OCI-LY1 (cell line): ENCODE results near the gene DRD3.

Source experiments
- H2AFZ ChIP-seq: fragments of 200-600 bp; sonication (generic), shearing (Covaris generic); 2 replicates; pipeline ENCODE4 v1.6.0; 2014; ENCODE audit warnings: antibody characterized with exemption, mild to moderate bottlenecking, low read length
- H3F3A ChIP-seq: fragments of 200-600 bp; sonication (generic), shearing (Covaris generic); 2 replicates; pipeline ENCODE4 v1.6.0; 2014; ENCODE audit warnings: mild to moderate bottlenecking, antibody characterized with exemption, low read length, moderate library complexity; ENCODE audit not compliant: insufficient read depth
- H3K27ac ChIP-seq: fragments of 200-600 bp; sonication (generic); 2 replicates; pipeline ENCODE4 v1.5.1; 2014; ENCODE audit warnings: low read length, mixed run types, mild to moderate bottlenecking, low read depth; ENCODE audit not compliant: poor library complexity, severe bottlenecking
- H3K27me3 ChIP-seq: fragments of 200-600 bp; sonication (generic); 2 replicates; pipeline ENCODE4 v1.6.0; 2014; ENCODE audit warnings: antibody characterized with exemption, mild to moderate bottlenecking, low read length, moderate library complexity; ENCODE audit not compliant: insufficient read depth
- H3K36me3 ChIP-seq: fragments of 200-600 bp; sonication (generic); 2 replicates; pipeline ENCODE4 v1.6.1; 2014; ENCODE audit warnings: mild to moderate bottlenecking, antibody characterized with exemption, low read length, moderate library complexity, mixed read lengths; ENCODE audit not compliant: insufficient read depth
- H3K4me1 ChIP-seq: fragments of 200-600 bp; sonication (generic); 2 replicates; pipeline ENCODE4 v1.5.1; 2014; ENCODE audit warnings: mild to moderate bottlenecking, low read length, moderate library complexity; ENCODE audit not compliant: insufficient read depth, severe bottlenecking
- H3K4me2 ChIP-seq: fragments of 200-600 bp; sonication (generic), shearing (Covaris generic); 2 replicates; pipeline ENCODE4 v1.6.1; 2014; ENCODE audit warnings: low read length
- H3K4me3 ChIP-seq: fragments of 200-600 bp; sonication (generic); 2 replicates; pipeline ENCODE4 v1.5.1; 2014; ENCODE audit warnings: low read length, low read depth, mild to moderate bottlenecking, mixed read lengths; ENCODE audit not compliant: poor library complexity, severe bottlenecking
- H3K79me2 ChIP-seq: fragments of 200-600 bp; shearing (Covaris generic); 2 replicates; pipeline ENCODE4 v1.6.1; 2016; ENCODE audit warnings: mixed run types, low read length, mixed read lengths; ENCODE audit not compliant: insufficient read depth
- H3K9ac ChIP-seq: fragments of 200-600 bp; sonication (generic), shearing (Covaris generic); 2 replicates; pipeline ENCODE4 v1.6.1; 2014; ENCODE audit warnings: mild to moderate bottlenecking, low read length, mixed read lengths
- H3K9me2 ChIP-seq: fragments of 200-600 bp; sonication (generic), shearing (Covaris generic); 2 replicates; pipeline ENCODE4 v1.6.1; 2014; ENCODE audit warnings: low read depth, mild to moderate bottlenecking, low read length, mixed read lengths
- H3K9me3 ChIP-seq: fragments of 200-600 bp; shearing (Covaris generic); 2 replicates; pipeline ENCODE4 v1.6.1; 2014; ENCODE audit warnings: low read length, mixed read lengths
- H4K20me1 ChIP-seq: fragments of 200-600 bp; sonication (generic), shearing (Covaris generic); 2 replicates; pipeline ENCODE4 v1.6.0; 2016; ENCODE audit warnings: mild to moderate bottlenecking, low read length; ENCODE audit not compliant: insufficient read depth
- EZH2 ChIP-seq: fragments of 200-600 bp; sonication (generic), shearing (Covaris generic); IDR thresholded peaks from 2 replicates; pipeline ENCODE4 v1.8.0; 2017; ENCODE audit warnings: borderline replicate concordance, mixed run types, mild to moderate bottlenecking, antibody characterized with exemption, low read length, moderate library complexity, mixed read lengths
- TF ChIP-seq, protein P1 (sequence below): fragments of 200-600 bp; sonication (generic), shearing (Covaris generic); IDR thresholded peaks from 2 replicates; pipeline ENCODE4 v1.5.1; 2017; ENCODE audit warnings: mild to moderate bottlenecking, antibody characterized with exemption, low read length, moderate library complexity, mixed read lengths

DRD3 gene

GRCh38 chr3:114143817-114144216 lies 35.0 kb downstream of the DRD3 start:
- TF ChIP-seq, protein P1, sequence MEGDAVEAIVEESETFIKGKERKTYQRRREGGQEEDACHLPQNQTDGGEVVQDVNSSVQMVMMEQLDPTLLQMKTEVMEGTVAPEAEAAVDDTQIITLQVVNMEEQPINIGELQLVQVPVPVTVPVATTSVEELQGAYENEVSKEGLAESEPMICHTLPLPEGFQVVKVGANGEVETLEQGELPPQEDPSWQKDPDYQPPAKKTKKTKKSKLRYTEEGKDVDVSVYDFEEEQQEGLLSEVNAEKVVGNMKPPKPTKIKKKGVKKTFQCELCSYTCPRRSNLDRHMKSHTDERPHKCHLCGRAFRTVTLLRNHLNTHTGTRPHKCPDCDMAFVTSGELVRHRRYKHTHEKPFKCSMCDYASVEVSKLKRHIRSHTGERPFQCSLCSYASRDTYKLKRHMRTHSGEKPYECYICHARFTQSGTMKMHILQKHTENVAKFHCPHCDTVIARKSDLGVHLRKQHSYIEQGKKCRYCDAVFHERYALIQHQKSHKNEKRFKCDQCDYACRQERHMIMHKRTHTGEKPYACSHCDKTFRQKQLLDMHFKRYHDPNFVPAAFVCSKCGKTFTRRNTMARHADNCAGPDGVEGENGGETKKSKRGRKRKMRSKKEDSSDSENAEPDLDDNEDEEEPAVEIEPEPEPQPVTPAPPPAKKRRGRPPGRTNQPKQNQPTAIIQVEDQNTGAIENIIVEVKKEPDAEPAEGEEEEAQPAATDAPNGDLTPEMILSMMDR: no peak
- no peak for TF ChIP-seq EZH2
- H3K9ac ChIP-seq: no peak overlapping the region
- no peaks in the 10 kb centered on the region for H3F3A ChIP-seq
- no peak overlapping the region for H2AFZ ChIP-seq
- no peaks in the 10 kb centered on the region for H3K36me3 ChIP-seq
- no peaks in the 10 kb centered on the region for H3K9me2 ChIP-seq
- H3K27me3 ChIP-seq: no peaks in the 10 kb centered on the region
- H3K4me2 ChIP-seq: no peak overlapping the region
- no peaks in the 10 kb centered on the region for H3K79me2 ChIP-seq
- no peak overlapping the region for H3K27ac ChIP-seq
- no peaks in the 10 kb centered on the region for H3K4me1 ChIP-seq
- H3K9me3 ChIP-seq: no peaks in the 10 kb centered on the region
- H3K4me3 ChIP-seq: no peak overlapping the region
- no peaks in the 10 kb centered on the region for H4K20me1 ChIP-seq

GRCh38 chr3:114139836-114140235 lies 39.0 kb downstream of the DRD3 start:
- H3K9ac ChIP-seq: no peak overlapping the region
- no peaks in the 10 kb centered on the region for H3K9me2 ChIP-seq
- H3K79me2 ChIP-seq: no peaks in the 10 kb centered on the region
- no peaks in the 10 kb centered on the region for H3F3A ChIP-seq
- H2AFZ ChIP-seq: no peak overlapping the region
- no peaks in the 10 kb centered on the region for H3K27me3 ChIP-seq
- H3K4me2 ChIP-seq: no peak overlapping the region
- no peak overlapping the region for H3K4me3 ChIP-seq
- no peaks in the 10 kb centered on the region for H3K9me3 ChIP-seq
- no peak overlapping the region for H3K27ac ChIP-seq
- no peaks in the 10 kb centered on the region for H4K20me1 ChIP-seq
- no peaks in the 10 kb centered on the region for H3K36me3 ChIP-seq
- TF ChIP-seq, protein P1: no peak
- no peak for TF ChIP-seq EZH2
- no peaks in the 10 kb centered on the region for H3K4me1 ChIP-seq

GRCh38 chr3:114133947-114134346 lies 44.9 kb downstream of the DRD3 start:
- TF ChIP-seq, protein P1: no peak
- no peak for TF ChIP-seq EZH2
- Histone ChIP-seq H3K79me2 (no peaks in the 10 kb centered on the region), H4K20me1 (no peaks in the 10 kb centered on the region), H3K36me3 (no peaks in the 10 kb centered on the region), H3K27ac (no peak overlapping the region), H2AFZ (no peak overlapping the region), H3K4me3 (no peak overlapping the region), H3F3A (no peaks in the 10 kb centered on the region), H3K27me3 (no peaks in the 10 kb centered on the region; the same call in 1 of the 2 replicates), H3K4me1 (no peaks in the 10 kb centered on the region), H3K9me3 (no peaks in the 10 kb centered on the region), H3K9ac (no peak overlapping the region), H3K9me2 (no peaks in the 10 kb centered on the region), H3K4me2 (no peak overlapping the region)
